HG02623 (cell line): ENCODE results near the gene CTNNA3.

ENCODE experiments used
- ATAC-seq: cut with Tn5 transposase; IDR thresholded peaks from one replicate; pipeline ENCODE4 v1.9.1; 2021; ENCODE audit warnings: moderate library complexity; ENCODE audit not compliant: unreplicated experiment

Gene CTNNA3

DNA sequence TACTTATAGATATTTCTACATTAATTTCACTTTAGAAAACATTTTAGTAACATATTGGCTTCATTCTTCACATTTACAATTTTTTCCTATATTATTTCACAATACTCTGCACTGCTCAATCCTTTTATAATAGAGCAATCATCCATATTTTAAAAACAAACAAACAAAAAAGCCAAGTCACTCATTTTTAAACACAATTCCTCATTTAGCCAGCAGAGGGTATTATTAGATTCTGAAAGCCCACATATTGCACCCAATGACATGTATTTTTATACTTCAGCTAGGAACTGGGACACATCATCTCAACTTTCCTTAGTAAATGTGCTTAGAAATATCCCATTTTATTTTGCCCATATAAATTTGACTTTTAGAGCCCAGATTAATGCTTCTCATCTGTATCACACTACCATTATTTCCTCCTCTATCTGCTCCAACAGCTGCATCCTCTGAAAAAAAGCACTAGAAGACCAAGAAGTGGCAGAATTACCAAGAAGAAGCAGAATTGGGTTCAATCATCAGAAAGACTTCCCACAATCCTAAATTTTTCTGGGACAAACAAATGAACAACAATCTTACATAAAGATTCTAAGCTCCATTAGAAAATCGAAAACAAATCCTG, 29.5 kb downstream of the CTNNA3 start:
- ATAC-seq = no peak

DNA sequence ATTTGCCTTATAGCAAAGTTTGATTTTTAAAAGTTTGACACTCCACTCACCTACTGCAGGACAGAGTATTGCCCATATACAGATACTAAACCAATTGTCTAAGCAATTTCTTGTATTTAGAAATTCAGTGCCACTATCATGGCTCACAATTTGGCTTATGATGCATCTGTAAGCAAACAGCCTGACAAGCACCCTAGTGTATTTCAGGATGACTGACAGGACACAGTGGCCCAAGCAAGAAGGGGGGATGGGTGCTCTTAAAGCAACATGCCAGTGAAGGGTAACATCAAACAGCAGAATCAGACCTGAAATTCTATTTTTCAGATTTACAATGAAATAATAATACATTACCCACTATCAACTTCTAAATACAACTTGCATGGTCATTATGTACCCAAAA, 30.5 kb downstream of the CTNNA3 start:
- ATAC-seq = no peak

- no peak for ATAC-seq
Measured at GRCh38 chr10:67664942-67665341, 31.1 kb downstream of the CTNNA3 start.

- no peak for ATAC-seq
Measured at GRCh38 chr10:67663449-67664087, 32.4 kb downstream of the CTNNA3 start.

GRCh38 chr10:67662415-67662814, 33.6 kb downstream of the CTNNA3 start:
- ATAC-seq = no peak

DNA sequence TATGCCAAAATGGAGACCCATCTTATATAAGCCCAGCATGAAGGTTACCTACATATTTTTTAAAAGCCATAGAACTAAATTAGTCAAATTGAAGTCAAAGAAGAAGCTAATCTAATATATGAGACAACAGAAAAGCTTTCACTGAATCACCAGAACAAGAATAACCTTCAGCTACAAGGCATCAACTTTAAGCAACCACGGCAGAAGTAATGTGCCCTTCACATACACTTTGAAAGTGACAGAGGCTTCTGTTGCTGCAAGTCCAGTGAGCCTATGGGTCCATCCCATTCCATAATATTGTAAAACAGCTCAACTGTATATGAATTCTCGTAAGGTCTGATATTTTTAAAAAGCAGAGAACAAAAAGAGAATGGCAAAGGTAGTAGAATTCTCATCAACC, 36.5 kb downstream of the CTNNA3 start:
- no peak for ATAC-seq

DNA sequence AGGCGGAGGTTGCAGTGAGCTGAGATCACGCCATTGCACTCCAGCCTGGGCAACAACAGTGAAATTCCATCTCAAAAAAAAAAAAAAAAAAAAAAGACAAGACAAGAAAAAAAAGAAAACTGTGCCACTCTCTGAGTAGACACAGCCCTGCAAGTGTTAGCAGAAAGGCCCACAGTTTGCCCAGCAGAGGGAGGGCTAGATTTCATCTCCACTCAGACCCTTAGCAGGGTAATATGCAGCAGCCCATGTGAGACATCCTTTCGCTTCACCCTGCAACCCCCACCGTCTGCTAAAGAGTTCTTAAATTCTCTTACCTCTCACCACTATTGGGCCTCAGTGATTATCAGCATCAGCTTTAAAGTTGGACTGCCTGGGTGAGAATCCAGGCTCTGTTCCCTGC, 38.2 kb downstream of the CTNNA3 start:
- no peak for ATAC-seq

DNA sequence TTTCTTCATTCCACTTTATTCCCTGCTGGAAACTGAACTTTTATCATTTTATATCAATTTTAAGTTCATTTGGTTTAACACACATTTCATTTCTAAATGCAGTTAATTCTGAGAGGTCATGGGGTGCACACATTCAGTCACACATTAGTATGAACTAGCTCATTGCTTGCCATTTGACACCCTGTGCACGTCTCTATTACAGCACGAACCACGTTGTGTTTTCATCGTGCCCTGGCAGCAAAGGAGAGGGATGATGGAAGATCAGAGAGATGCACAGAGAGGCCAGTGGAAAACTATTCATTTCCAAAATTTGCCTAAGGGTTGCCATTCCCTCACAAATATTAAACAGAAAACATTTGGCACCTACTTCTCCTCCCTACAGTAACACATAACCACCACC, 45.4 kb downstream of the CTNNA3 start:
- no peak for ATAC-seq

- ATAC-seq = no peak
Measured at GRCh38 chr10:67648613-67649229, 47.3 kb downstream of the CTNNA3 start.

GRCh38 chr10:67630904-67631303, 65.1 kb downstream of the CTNNA3 start:
- ATAC-seq = no peak

GRCh38 chr10:67629461-67629971, 66.5 kb downstream of the CTNNA3 start:
- ATAC-seq = no peak

- ATAC-seq = no peak
Measured at GRCh38 chr10:67622984-67623383, 73.0 kb downstream of the CTNNA3 start.

GRCh38 chr10:67622511-67622910, 73.5 kb downstream of the CTNNA3 start:
- ATAC-seq = no peak

DNA sequence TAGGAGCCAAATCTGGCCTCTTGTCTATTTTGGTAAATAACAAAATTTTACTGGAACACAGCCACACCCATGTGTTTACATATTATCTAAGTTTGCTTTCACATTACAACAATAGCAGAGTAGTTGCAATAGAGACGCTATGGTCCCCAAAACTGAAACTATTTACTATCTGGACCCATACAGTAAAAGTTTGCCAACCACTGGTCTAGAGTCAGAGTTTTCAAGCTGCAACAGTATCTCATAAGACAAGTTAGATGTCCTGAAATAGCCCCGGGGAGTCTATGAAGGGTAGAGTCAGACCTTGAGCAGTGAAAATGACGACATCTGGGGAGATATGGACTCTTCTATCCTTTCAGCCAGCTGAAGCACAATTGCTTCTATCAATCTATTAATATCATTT, 74.2 kb downstream of the CTNNA3 start:
- ATAC-seq = no peak

- no peak for ATAC-seq
Measured at GRCh38 chr10:67618116-67618515, 77.9 kb downstream of the CTNNA3 start.

GRCh38 chr10:67612577-67613537, 83.1 kb downstream of the CTNNA3 start:
- ATAC-seq = no peak

- ATAC-seq = no peak
Measured at GRCh38 chr10:67612176-67612575, 83.8 kb downstream of the CTNNA3 start.

DNA sequence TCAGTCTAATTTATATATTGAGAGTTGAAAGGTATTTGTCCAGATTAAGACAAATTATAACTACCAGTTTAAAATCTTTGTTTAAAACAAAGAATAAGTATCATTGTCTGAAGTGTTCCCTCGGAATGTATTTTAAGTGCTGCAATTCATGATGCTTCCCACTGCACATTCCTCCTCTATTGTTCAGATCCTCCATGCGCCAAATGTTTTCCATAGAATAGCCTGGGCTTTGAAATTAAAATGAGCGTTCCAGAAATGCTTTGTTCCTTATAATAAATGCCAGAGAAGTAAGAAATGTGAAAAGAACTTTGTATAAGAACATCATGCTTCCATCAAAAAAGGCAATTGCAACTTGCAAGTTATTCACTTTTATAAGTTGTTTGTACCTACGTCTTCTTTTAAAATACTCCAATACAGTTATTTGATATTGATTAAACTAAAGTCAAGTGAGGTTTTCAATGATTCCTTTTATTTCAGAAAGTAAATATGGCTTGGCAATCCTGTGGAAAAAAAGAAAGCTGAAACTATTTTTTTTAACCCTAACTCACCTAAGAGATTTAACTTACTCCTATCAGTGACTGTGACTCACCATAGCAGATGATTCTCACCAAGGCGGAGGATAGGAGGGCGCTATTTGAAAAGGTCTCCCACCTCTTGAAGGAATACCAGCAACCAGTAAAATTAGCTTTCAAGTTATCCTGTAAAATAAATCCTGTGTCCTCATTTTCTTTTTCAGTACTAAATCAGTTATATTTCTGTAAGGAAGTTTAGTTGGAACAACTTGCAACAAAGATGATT, 85.8 kb downstream of the CTNNA3 start:
- ATAC-seq = no peak

GRCh38 chr10:67608001-67608400, 88.0 kb downstream of the CTNNA3 start:
- ATAC-seq = no peak

- no peak for ATAC-seq
Measured at GRCh38 chr10:67607472-67607871, 88.5 kb downstream of the CTNNA3 start.
